HepG2 (cell line): ENCODE data around the gene CDH13. TPM values are rescaled to one million over a fixed set of nuclear protein-coding genes. Genes with fewer than 3 reads are reported as not detected.

Source experiments
- AFF4 ChIP-seq: sonication (generic); formaldehyde crosslinking; IDR thresholded peaks from 2 replicates; pipeline ENCODE4 v1.4.0; 2020; ENCODE audit warnings: missing genetic modification reagents
- CSRNP2 ChIP-seq: sonication (generic); formaldehyde crosslinking; conservative IDR thresholded peaks from 2 replicates; pipeline ENCODE4 v1.8.0; 2022; ENCODE audit warnings: low read depth, missing genetic modification reagents
- FOXC1 ChIP-seq: sonication (generic); formaldehyde crosslinking; IDR thresholded peaks from 2 replicates; pipeline ENCODE4 v1.8.0; 2022; ENCODE audit warnings: mild to moderate bottlenecking, missing genetic modification reagents, borderline replicate concordance
- GTF2F1 ChIP-seq: fragments of 150-350 bp; IDR thresholded peaks from 2 replicates; pipeline ENCODE4 v1.6.1; 2014; ENCODE audit warnings: low read length
- HNF1B ChIP-seq: sonication (generic); formaldehyde crosslinking; IDR thresholded peaks from 2 replicates; pipeline ENCODE4 v1.5.1; 2020; ENCODE audit warnings: mild to moderate bottlenecking, moderate library complexity, missing genetic modification reagents
- JDP2 ChIP-seq: sonication (generic); formaldehyde crosslinking; IDR thresholded peaks from 2 replicates; pipeline ENCODE4 v1.8.1; 2022; ENCODE audit warnings: missing genetic modification reagents, borderline replicate concordance
- MLLT10 ChIP-seq: sonication (generic); formaldehyde crosslinking; IDR thresholded peaks from 2 replicates; pipeline ENCODE4 v1.4.0; 2020; ENCODE audit warnings: missing genetic modification reagents
- MXD4 ChIP-seq: IDR thresholded peaks from 2 replicates; pipeline ENCODE4 v1.6.1; 2016; ENCODE audit warnings: mild to moderate bottlenecking, missing biosample characterization, missing genetic modification reagents
- THAP7 ChIP-seq: sonication (generic); formaldehyde crosslinking; IDR thresholded peaks from 2 replicates; pipeline ENCODE4 v1.8.1; 2023; ENCODE audit warnings: mild to moderate bottlenecking, missing genetic modification reagents
- XRCC5 ChIP-seq: fragments of 200-400 bp; formaldehyde crosslinking; optimal IDR thresholded peaks from 2 replicates; pipeline ENCODE3; 2017; ENCODE audit warnings: mild to moderate bottlenecking, low read length
- ZBTB10 ChIP-seq: sonication (generic); formaldehyde crosslinking; IDR thresholded peaks from 2 replicates; pipeline ENCODE4 v1.4.0; 2020; ENCODE audit warnings: missing genetic modification reagents, borderline replicate concordance
- ZNF781 ChIP-seq: sonication (generic); formaldehyde crosslinking; IDR thresholded peaks from 2 replicates; pipeline ENCODE4 v1.5.1; 2020; ENCODE audit warnings: borderline replicate concordance, mild to moderate bottlenecking, missing genetic modification reagents; ENCODE audit errors: not compliant biosample characterization
- ZNF816 ChIP-seq: sonication (generic); formaldehyde crosslinking; IDR thresholded peaks from 2 replicates; pipeline ENCODE4 v1.8.0; 2022; ENCODE audit warnings: missing genetic modification reagents, mild to moderate bottlenecking, borderline replicate concordance
- polyA plus RNA-seq, 8 experiments: library from polyadenylated mRNA; depleted of rRNA in 3 of 8; stranded (reverse) in 7 of 8; unstranded in 1 of 8; fragments of >200 nt; fragmentation: Illumina TruSeq in 4 of 8; extraction: Trizol in 4 of 8; gene quantifications; 2 replicates each; pipeline versions ENCODE4 v1.2.1 to v1.2.3, GENCODE V29; 2011 to 2016; ENCODE audit warnings: low read depth in 4 of 8, missing spikeins in 1 of 8, mixed read lengths in 1 of 8; ENCODE audit not compliant: insufficient read depth in 1 of 8
- total RNA-seq, 5 experiments: library from RNA; depleted of rRNA; stranded (reverse); fragments of >200 nt; fragmentation: Illumina TruSeq; extraction: Trizol; gene quantifications; 2 replicates each; pipeline ENCODE4 v1.2.3, GENCODE V29; 2016; ENCODE audit warnings: low read depth in 1 of 5
- TF ChIP-seq, protein P1 (sequence below), 2 experiments: fragments of 450-650 bp in 1 of 2; sonication (generic) in 1 of 2; formaldehyde crosslinking; IDR thresholded peaks; 2 replicates each; pipeline versions ENCODE4 v1.5.0 to v1.8.0; 2020 to 2022; ENCODE audit warnings: mild to moderate bottlenecking in 1 of 2, missing genetic modification reagents in 1 of 2
- TF ChIP-seq, protein P2 (sequence below): sonication (generic); formaldehyde crosslinking; IDR thresholded peaks from 2 replicates; pipeline ENCODE4 v1.4.0; 2020; ENCODE audit warnings: low read depth, mild to moderate bottlenecking, missing genetic modification reagents

Gene CDH13
- total and polyA plus RNA-seq, 2 of the 13 experiments (the other 11 are each of a cell fraction or from before 2014, with no cell fraction given): not detected

- no peak for TF ChIP-seq CSRNP2 (CRISPR knock-in tag)
- TF ChIP-seq MLLT10 (CRISPR knock-in tag): no peak
- no peak for TF ChIP-seq ZNF816
- TF ChIP-seq ZNF781 (CRISPR knock-in tag): no peak
- TF ChIP-seq, protein P1, sequence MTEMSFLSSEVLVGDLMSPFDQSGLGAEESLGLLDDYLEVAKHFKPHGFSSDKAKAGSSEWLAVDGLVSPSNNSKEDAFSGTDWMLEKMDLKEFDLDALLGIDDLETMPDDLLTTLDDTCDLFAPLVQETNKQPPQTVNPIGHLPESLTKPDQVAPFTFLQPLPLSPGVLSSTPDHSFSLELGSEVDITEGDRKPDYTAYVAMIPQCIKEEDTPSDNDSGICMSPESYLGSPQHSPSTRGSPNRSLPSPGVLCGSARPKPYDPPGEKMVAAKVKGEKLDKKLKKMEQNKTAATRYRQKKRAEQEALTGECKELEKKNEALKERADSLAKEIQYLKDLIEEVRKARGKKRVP (CRISPR knock-in tag; IDR thresholded peaks at IDR 0.05): no peak
- no peak for TF ChIP-seq FOXC1
- no peak for TF ChIP-seq THAP7
- TF ChIP-seq JDP2 (CRISPR knock-in tag): no peak
- no peak for TF ChIP-seq GTF2F1
- TF ChIP-seq, protein P2, sequence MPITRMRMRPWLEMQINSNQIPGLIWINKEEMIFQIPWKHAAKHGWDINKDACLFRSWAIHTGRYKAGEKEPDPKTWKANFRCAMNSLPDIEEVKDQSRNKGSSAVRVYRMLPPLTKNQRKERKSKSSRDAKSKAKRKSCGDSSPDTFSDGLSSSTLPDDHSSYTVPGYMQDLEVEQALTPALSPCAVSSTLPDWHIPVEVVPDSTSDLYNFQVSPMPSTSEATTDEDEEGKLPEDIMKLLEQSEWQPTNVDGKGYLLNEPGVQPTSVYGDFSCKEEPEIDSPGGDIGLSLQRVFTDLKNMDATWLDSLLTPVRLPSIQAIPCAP (CRISPR knock-in tag): no peak
- no peak for TF ChIP-seq HNF1B (CRISPR knock-in tag)
- no peak for TF ChIP-seq AFF4
- peak; percentile 27 for TF ChIP-seq XRCC5
- peak; percentile 80; the same call in 1 of the 2 replicates for TF ChIP-seq ZBTB10 (CRISPR knock-in tag)
- TF ChIP-seq MXD4 (CRISPR knock-in tag): no peak
Measured at GRCh38 chr16:83813823-83814658, 1187.3 kb downstream of the CDH13 start (continued).
